ENCODE data around the gene CYP4F11.

GRCh38 chr19:15905026-15905425 lies 29.3 kb downstream of the CYP4F11 start:
- TF ChIP-seq CTCF (IDR thresholded peaks at IDR 0.05) (no peak), POLR2A (IDR thresholded peaks at IDR 0.05) (no peak)
